Endothelial cell of umbilical vein (primary cell): ENCODE results near the gene LYZL4. TPM values are rescaled to one million over a fixed set of nuclear protein-coding genes. Genes with fewer than 3 reads are reported as not detected.

Experiments used
- BruUV-seq: library from RNA; stranded (reverse); fragments of 400-500 nt; replicated peaks from 2 replicates; lab custom pipeline; 2021; lab: Mats Ljungman, UMichigan
- CTCF ChIA-PET: fragments of 300-600, 350-600 bp; sonication (Branson Sonifier 250); formaldehyde crosslinking; loops from one replicate; lab custom pipeline; 2021; ENCODE audit warnings: antibody characterized with exemption, inconsistent platforms; lab: Charles Lee
- POLR2A ChIA-PET: fragments of 300-600, 350-600 bp; sonication (Branson Sonifier 250); formaldehyde crosslinking; loops from one replicate; lab custom pipeline; 2021; ENCODE audit warnings: antibody characterized with exemption, inconsistent platforms; lab: Charles Lee
- DNase-seq: peaks from one replicate; pipeline ENCODE4 v3.0.0-alpha.2; 2011; ENCODE audit warnings: low read depth, low spot score
- FAIRE-seq: peaks from 2 replicates; lab custom pipeline; 2011; peaks lifted over from hg19 to GRCh38; lab: Jason Lieb, UNC
- H2AFZ ChIP-seq: 2 replicates; pipeline ENCODE4 v1.6.0; 2012; ENCODE audit warnings: low read depth, low read length, control low read depth, inconsistent platforms
- H3K27ac ChIP-seq: 2 replicates; pipeline ENCODE4 v1.5.1; 2011; ENCODE audit warnings: low read depth, mild to moderate bottlenecking, control low read depth, low read length, moderate library complexity; ENCODE audit not compliant: insufficient read depth
- H3K27me3 ChIP-seq, 2 experiments: 2 replicates each; pipeline versions ENCODE4 v1.6.0 to v1.6.1; 2011; ENCODE audit warnings: low read length in 2 of 2, mixed read lengths in 1 of 2; ENCODE audit not compliant: control insufficient read depth in 2 of 2, insufficient read depth in 2 of 2
- H3K36me3 ChIP-seq, 2 experiments: 2 replicates in 1 of 2; 3 replicates in 1 of 2; pipeline ENCODE4 v1.5.1; 2011; ENCODE audit warnings: low read length in 2 of 2, mild to moderate bottlenecking in 1 of 2, moderate library complexity in 1 of 2; ENCODE audit not compliant: control insufficient read depth in 2 of 2, insufficient read depth in 2 of 2; ENCODE audit errors: extremely low read depth in 1 of 2
- H3K4me1 ChIP-seq: 3 replicates; pipeline ENCODE4 v1.5.1; 2011; ENCODE audit warnings: mild to moderate bottlenecking, low read length; ENCODE audit not compliant: control insufficient read depth, insufficient read depth; ENCODE audit errors: extremely low read depth
- H3K4me2 ChIP-seq: 2 replicates; pipeline ENCODE4 v1.6.1; 2011; ENCODE audit warnings: low read length, control low read depth, mixed read lengths; ENCODE audit not compliant: insufficient read depth
- H3K4me3 ChIP-seq, 3 experiments: fragments of 200-600 bp in 1 of 3; sonication (generic), shearing (Covaris generic) in 1 of 3; replicated peaks in 1 of 3; 2 replicates each; pipeline ENCODE4 v1.5.1; 2011 to 2016; ENCODE audit warnings: control low read depth in 3 of 3, low read length in 3 of 3, mild to moderate bottlenecking in 2 of 3, inconsistent platforms in 1 of 3, low read depth in 1 of 3, moderate library complexity in 1 of 3; ENCODE audit not compliant: insufficient read depth in 1 of 3
- H3K79me2 ChIP-seq: 2 replicates; pipeline ENCODE4 v1.6.0; 2012; ENCODE audit warnings: low read length, inconsistent platforms; ENCODE audit not compliant: control insufficient read depth, insufficient read depth
- H3K9ac ChIP-seq: replicated peaks from 2 replicates; pipeline ENCODE3; 2011; ENCODE audit warnings: low read length, control low read depth; ENCODE audit not compliant: insufficient read depth; ENCODE audit errors: extremely low read depth
- H3K9me1 ChIP-seq: replicated peaks from 3 replicates; pipeline ENCODE4 v1.6.0; 2011; ENCODE audit warnings: mild to moderate bottlenecking, low read length; ENCODE audit not compliant: control insufficient read depth, insufficient read depth; ENCODE audit errors: extremely low read depth
- H3K9me3 ChIP-seq: replicated peaks from 2 replicates; pipeline ENCODE4 v1.5.1; 2012; ENCODE audit warnings: low read length, inconsistent platforms; ENCODE audit not compliant: control insufficient read depth, insufficient read depth
- H4K20me1 ChIP-seq: replicated peaks from 2 replicates; pipeline ENCODE3; 2011; ENCODE audit warnings: mild to moderate bottlenecking, low read length; ENCODE audit not compliant: control insufficient read depth, insufficient read depth; ENCODE audit errors: extremely low read depth
- CTCF ChIP-seq, 2 donors: IDR thresholded peaks; 1 replicate in 1 of 2; 2 replicates in 1 of 2; pipeline ENCODE4 v1.5.1; 2011; ENCODE audit warnings: low read length in 2 of 2, mild to moderate bottlenecking in 2 of 2, moderate library complexity in 2 of 2, control low read depth in 1 of 2, inconsistent platforms in 1 of 2, low read depth in 1 of 2; ENCODE audit not compliant: insufficient read depth in 1 of 2; ENCODE audit errors: extremely low read depth in 1 of 2
- EZH2 ChIP-seq: IDR thresholded peaks from 2 replicates; pipeline ENCODE4 v1.6.1; 2012; ENCODE audit warnings: borderline replicate concordance, low read depth, mild to moderate bottlenecking, moderate library complexity, low read length, inconsistent platforms; ENCODE audit not compliant: severe bottlenecking
- FOS ChIP-seq: IDR thresholded peaks from 2 replicates; pipeline ENCODE4 v1.6.1; 2011; ENCODE audit warnings: mild to moderate bottlenecking, low read length, moderate library complexity, borderline replicate concordance; ENCODE audit not compliant: insufficient read depth
- GATA2 ChIP-seq: IDR thresholded peaks from 2 replicates; pipeline ENCODE4 v1.7.0; 2011; ENCODE audit warnings: low read depth, mild to moderate bottlenecking, moderate library complexity, mixed read lengths, low read length; ENCODE audit not compliant: insufficient read length, insufficient read depth
- JUN ChIP-seq: IDR thresholded peaks from 2 replicates; pipeline ENCODE4 v1.6.1; 2011; ENCODE audit warnings: borderline replicate concordance, low read depth; ENCODE audit not compliant: insufficient read length, insufficient read depth
- MYC ChIP-seq: IDR thresholded peaks from one replicate; pipeline ENCODE4 v1.6.1; 2011; ENCODE audit warnings: mild to moderate bottlenecking, low read depth, low read length
- POLR2A ChIP-seq: IDR thresholded peaks from 2 replicates; pipeline ENCODE4 v1.6.1; 2012; ENCODE audit warnings: low read depth, mild to moderate bottlenecking, control low read depth, low read length
- POLR2AphosphoS5 ChIP-seq: IDR thresholded peaks from 2 replicates; pipeline ENCODE4 v1.6.1; 2012; ENCODE audit warnings: low read depth, mild to moderate bottlenecking, control low read depth, low read length, moderate library complexity; ENCODE audit not compliant: insufficient read depth
- dilution Hi-C: fragments of 300-500 bp; cut with MboI; formaldehyde crosslinking; loops from one replicate; pipeline ENCODE4 v1.15.0; 2019; ENCODE audit warnings: low sequenced_read_pairs; ENCODE audit not compliant: extremely low pct_ligation_motif_present
- intact Hi-C: fragments of 100-400 bp; cut with micrococcal nuclease; formaldehyde crosslinking; loops from one replicate; pipeline ENCODE4 v1.10.0; 2022
- polyA plus RNA-seq, 4 experiments: library from polyadenylated mRNA; depleted of rRNA in 3 of 4; stranded (reverse) in 3 of 4; unstranded in 1 of 4; fragments of >200 nt; gene quantifications; 2 replicates each; pipeline versions ENCODE4 v1.2.1 to v1.2.3, GENCODE V29; 2011 to 2012; ENCODE audit warnings: missing spikeins in 1 of 4
- total RNA-seq: library from RNA; stranded (reverse); gene quantifications from 2 replicates; pipeline ENCODE4 v1.2.3, GENCODE V29; 2021
- TF ChIP-seq, protein P1 (sequence below): IDR thresholded peaks from 2 replicates; pipeline ENCODE4 v1.6.1; 2011; ENCODE audit not compliant: insufficient read depth, insufficient read length

The LYZL4 gene
- total and polyA plus RNA-seq, 2 donors (not counting 3 experiments of a cell fraction or from before 2014, with no cell fraction given), result 0.41 TPM; not detected in 1

DNA sequence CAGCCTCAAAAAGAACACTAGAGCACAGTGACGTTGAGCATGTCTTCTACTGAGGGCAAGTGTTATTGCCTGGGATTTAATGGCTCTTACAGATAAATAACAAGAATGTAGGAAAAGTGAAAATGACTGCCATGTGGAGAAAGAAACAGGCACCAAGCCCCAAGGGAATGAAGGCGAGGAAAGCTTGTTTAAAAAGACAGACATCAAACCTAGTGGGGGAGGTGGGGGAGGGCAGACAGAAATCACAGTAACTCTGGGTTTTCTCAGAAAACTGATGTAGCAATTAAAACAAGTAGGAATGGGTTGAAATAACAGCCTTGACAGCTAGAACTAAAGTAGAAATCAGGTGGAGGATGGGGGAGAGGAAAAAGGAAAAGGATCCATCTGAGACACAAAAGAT lies 18.4 kb upstream of the LYZL4 start:
- intact Hi-C loops (loop anchor here (5.0 kb wide), 1 partner anchor 642 kb away; no protein-coding TSS in a partner anchor), dilution Hi-C loops (no loop called here)
- no peak for FAIRE-seq
- TF ChIP-seq FOS, result no peak
- TF ChIP-seq POLR2A, result no peak
- TF ChIP-seq CTCF (IDR thresholded peaks at IDR 0.05; ENCODE audit: extremely low read depth in 1 of 2, insufficient read depth in 1 of 2, low read depth in 1 of 2, low read length in 2 of 2), result no peak
- no TSS peak for BruUV-seq
- ChIA-PET POLR2A (no interaction called here), CTCF (interaction anchor here (1.0 kb wide), 1 partner anchor 181 kb away, joined by 3 read pairs; no protein-coding TSS in a partner anchor)
- no peaks in the 10 kb centered on the region for H3K9me1 ChIP-seq
- peaks cover 0 to 6% of the 10 kb centered on the region in 2 experiments for H3K27me3 ChIP-seq
- H3K4me3 ChIP-seq, result no peak overlapping the region
- H4K20me1 ChIP-seq, result no peaks in the 10 kb centered on the region
- no peaks in the 10 kb centered on the region for H3K9me3 ChIP-seq
- no peaks in the 10 kb centered on the region for H3K36me3 ChIP-seq
- no peak overlapping the region for H3K27ac ChIP-seq
- H2AFZ ChIP-seq, result no peak overlapping the region
- DNase-seq, result no peak
- H3K9ac ChIP-seq, result no peak overlapping the region
- H3K4me2 ChIP-seq, result no peak overlapping the region
- no peaks in the 10 kb centered on the region for H3K79me2 ChIP-seq
- no peaks in the 10 kb centered on the region for H3K4me1 ChIP-seq

- intact Hi-C loops, result loop anchor here (5.0 kb wide), 1 partner anchor 639 kb away; no protein-coding TSS in a partner anchor
- CTCF ChIA-PET, result interaction anchor here (1.0 kb wide), 1 partner anchor 20 kb away, joined by 3 read pairs; no protein-coding TSS in a partner anchor
- dilution Hi-C loops, result no loop called here
Observed at GRCh38 chr3:42425736-42426407, 15.5 kb upstream of the LYZL4 start.

More at GRCh38 chr3:42425736-42426407, 15.5 kb upstream of the LYZL4 start:
- no peaks in the 10 kb centered on the region for H4K20me1 ChIP-seq
- no peaks in the 10 kb centered on the region for H3K36me3 ChIP-seq
- H3K4me1 ChIP-seq, result no peaks in the 10 kb centered on the region
- no TSS peak for BruUV-seq
- POLR2A ChIA-PET, result no interaction called here
- no peaks in the 10 kb centered on the region for H3K9me1 ChIP-seq
- H3K9ac ChIP-seq, result no peak overlapping the region
- TF ChIP-seq JUN, result no peak
- TF ChIP-seq EZH2, result no peak
- no peak for TF ChIP-seq MYC
- no peak for TF ChIP-seq POLR2A
- no peak for TF ChIP-seq GATA2
- TF ChIP-seq POLR2AphosphoS5, result no peak
- TF ChIP-seq CTCF (IDR thresholded peaks at IDR 0.05; ENCODE audit: extremely low read depth in 1 of 2, insufficient read depth in 1 of 2, low read depth in 1 of 2, low read length in 2 of 2), result no peak
- no peak for TF ChIP-seq FOS
- TF ChIP-seq, protein P1, sequence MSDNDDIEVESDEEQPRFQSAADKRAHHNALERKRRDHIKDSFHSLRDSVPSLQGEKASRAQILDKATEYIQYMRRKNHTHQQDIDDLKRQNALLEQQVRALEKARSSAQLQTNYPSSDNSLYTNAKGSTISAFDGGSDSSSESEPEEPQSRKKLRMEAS, result no peak
- no peak overlapping the region for H3K4me3 ChIP-seq
- H3K9me3 ChIP-seq, result no peaks in the 10 kb centered on the region
- FAIRE-seq (no peak), DNase-seq (no peak)
- H2AFZ ChIP-seq, result no peak overlapping the region
- no peak overlapping the region for H3K4me2 ChIP-seq
- H3K27me3 ChIP-seq, result no peaks in the 10 kb centered on the region
- no peaks in the 10 kb centered on the region for H3K79me2 ChIP-seq
- H3K27ac ChIP-seq, result no peak overlapping the region
